MM.1S (cell line): ENCODE data around the gene GALNS.

Experiments
- DNase-seq: peaks from one replicate; pipeline ENCODE4 v3.0.0-alpha.2; 2015
- H2AFZ ChIP-seq: fragments of 300-600 bp; sonication (generic); 2 replicates; pipeline ENCODE4 v1.6.0; 2016; ENCODE audit warnings: antibody characterized with exemption, low read length
- H3F3A ChIP-seq: fragments of 300-600 bp; sonication (generic); 2 replicates; pipeline ENCODE4 v1.6.1; 2016; ENCODE audit warnings: mild to moderate bottlenecking, antibody characterized with exemption, low read length, moderate library complexity, mixed read lengths; ENCODE audit not compliant: insufficient read depth
- H3K27ac ChIP-seq: fragments of 300-600 bp; sonication (generic); 2 replicates; pipeline ENCODE4 v1.5.1; 2016; ENCODE audit warnings: mild to moderate bottlenecking, low read length
- H3K27me3 ChIP-seq: fragments of 300-600 bp; sonication (generic); replicated peaks from 2 replicates; pipeline ENCODE4 v1.6.0; 2016; ENCODE audit warnings: low read length; ENCODE audit not compliant: insufficient read depth
- H3K36me3 ChIP-seq: fragments of 300-600 bp; sonication (generic); replicated peaks from 2 replicates; pipeline ENCODE4 v1.6.1; 2016; ENCODE audit warnings: mild to moderate bottlenecking, low read length, mixed read lengths; ENCODE audit not compliant: insufficient read depth
- H3K4me1 ChIP-seq: fragments of 300-600 bp; sonication (generic); 2 replicates; pipeline ENCODE4 v1.6.1; 2016; ENCODE audit warnings: low read length, mixed read lengths
- H3K4me2 ChIP-seq: fragments of 300-600 bp; sonication (generic); 2 replicates; pipeline ENCODE4 v1.6.0; 2016; ENCODE audit warnings: low read depth, low read length
- H3K4me3 ChIP-seq: fragments of 300-600 bp; sonication (generic); 2 replicates; pipeline ENCODE4 v1.5.1; 2016; ENCODE audit warnings: low read length, mixed read lengths
- H3K79me2 ChIP-seq: fragments of 300-600 bp; sonication (generic); 2 replicates; pipeline ENCODE4 v1.6.1; 2016; ENCODE audit warnings: mixed run types, low read length, mixed read lengths
- H3K9ac ChIP-seq: fragments of 300-600 bp; sonication (generic); 2 replicates; pipeline ENCODE4 v1.6.1; 2016; ENCODE audit warnings: low read length, mixed read lengths
- H3K9me2 ChIP-seq: fragments of 300-600 bp; sonication (generic); replicated peaks from 2 replicates; pipeline ENCODE4 v1.6.1; 2016; ENCODE audit warnings: mild to moderate bottlenecking, low read length, mixed read lengths; ENCODE audit not compliant: insufficient read depth
- H3K9me3 ChIP-seq: fragments of 300-600 bp; sonication (generic); replicated peaks from 2 replicates; pipeline ENCODE4 v1.6.1; 2016; ENCODE audit warnings: mild to moderate bottlenecking, low read length, mixed read lengths; ENCODE audit not compliant: insufficient read depth
- H4K20me1 ChIP-seq: fragments of 300-600 bp; sonication (generic); 2 replicates; pipeline ENCODE4 v1.6.1; 2016; ENCODE audit warnings: mild to moderate bottlenecking, low read length, moderate library complexity, mixed read lengths; ENCODE audit not compliant: insufficient read depth
- EZH2 ChIP-seq: fragments of 300-600 bp; sonication (generic); optimal IDR thresholded peaks from 2 replicates; pipeline ENCODE3; 2017; ENCODE audit warnings: low read depth, mild to moderate bottlenecking, antibody characterized with exemption, low read length, mixed read lengths
- EZH2phosphoT487 ChIP-seq: fragments of 300-600 bp; sonication (generic); IDR thresholded peaks from 2 replicates; pipeline ENCODE4 v1.6.1; 2018; ENCODE audit warnings: antibody characterized with exemption, low read length
- TF ChIP-seq, protein P1 (sequence below): fragments of 300-600 bp; sonication (generic); IDR thresholded peaks from 2 replicates; pipeline ENCODE4 v1.5.1; 2016; ENCODE audit warnings: antibody characterized with exemption, low read length, mixed read lengths

Gene GALNS

GRCh38 chr16:88897696-88898425, 41.1 kb upstream of the GALNS start:
- H3F3A ChIP-seq: no peaks in the 10 kb centered on the region
- H2AFZ ChIP-seq: no peak overlapping the region
- H3K9ac ChIP-seq: no peak overlapping the region
- H3K4me1 ChIP-seq: no peaks in the 10 kb centered on the region
- no peaks in the 10 kb centered on the region for H3K27me3 ChIP-seq
- no peaks in the 10 kb centered on the region for H3K79me2 ChIP-seq
- no peaks in the 10 kb centered on the region for H4K20me1 ChIP-seq
- H3K36me3 ChIP-seq: no peaks in the 10 kb centered on the region
- no peak for DNase-seq
- H3K9me3 ChIP-seq: no peaks in the 10 kb centered on the region
- TF ChIP-seq EZH2phosphoT487 (no peak), EZH2 (no peak)
- TF ChIP-seq, protein P1, sequence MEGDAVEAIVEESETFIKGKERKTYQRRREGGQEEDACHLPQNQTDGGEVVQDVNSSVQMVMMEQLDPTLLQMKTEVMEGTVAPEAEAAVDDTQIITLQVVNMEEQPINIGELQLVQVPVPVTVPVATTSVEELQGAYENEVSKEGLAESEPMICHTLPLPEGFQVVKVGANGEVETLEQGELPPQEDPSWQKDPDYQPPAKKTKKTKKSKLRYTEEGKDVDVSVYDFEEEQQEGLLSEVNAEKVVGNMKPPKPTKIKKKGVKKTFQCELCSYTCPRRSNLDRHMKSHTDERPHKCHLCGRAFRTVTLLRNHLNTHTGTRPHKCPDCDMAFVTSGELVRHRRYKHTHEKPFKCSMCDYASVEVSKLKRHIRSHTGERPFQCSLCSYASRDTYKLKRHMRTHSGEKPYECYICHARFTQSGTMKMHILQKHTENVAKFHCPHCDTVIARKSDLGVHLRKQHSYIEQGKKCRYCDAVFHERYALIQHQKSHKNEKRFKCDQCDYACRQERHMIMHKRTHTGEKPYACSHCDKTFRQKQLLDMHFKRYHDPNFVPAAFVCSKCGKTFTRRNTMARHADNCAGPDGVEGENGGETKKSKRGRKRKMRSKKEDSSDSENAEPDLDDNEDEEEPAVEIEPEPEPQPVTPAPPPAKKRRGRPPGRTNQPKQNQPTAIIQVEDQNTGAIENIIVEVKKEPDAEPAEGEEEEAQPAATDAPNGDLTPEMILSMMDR: no peak
- no peak overlapping the region for H3K4me3 ChIP-seq
- no peak overlapping the region for H3K4me2 ChIP-seq
- H3K27ac ChIP-seq: no peak overlapping the region
- no peaks in the 10 kb centered on the region for H3K9me2 ChIP-seq

DNA sequence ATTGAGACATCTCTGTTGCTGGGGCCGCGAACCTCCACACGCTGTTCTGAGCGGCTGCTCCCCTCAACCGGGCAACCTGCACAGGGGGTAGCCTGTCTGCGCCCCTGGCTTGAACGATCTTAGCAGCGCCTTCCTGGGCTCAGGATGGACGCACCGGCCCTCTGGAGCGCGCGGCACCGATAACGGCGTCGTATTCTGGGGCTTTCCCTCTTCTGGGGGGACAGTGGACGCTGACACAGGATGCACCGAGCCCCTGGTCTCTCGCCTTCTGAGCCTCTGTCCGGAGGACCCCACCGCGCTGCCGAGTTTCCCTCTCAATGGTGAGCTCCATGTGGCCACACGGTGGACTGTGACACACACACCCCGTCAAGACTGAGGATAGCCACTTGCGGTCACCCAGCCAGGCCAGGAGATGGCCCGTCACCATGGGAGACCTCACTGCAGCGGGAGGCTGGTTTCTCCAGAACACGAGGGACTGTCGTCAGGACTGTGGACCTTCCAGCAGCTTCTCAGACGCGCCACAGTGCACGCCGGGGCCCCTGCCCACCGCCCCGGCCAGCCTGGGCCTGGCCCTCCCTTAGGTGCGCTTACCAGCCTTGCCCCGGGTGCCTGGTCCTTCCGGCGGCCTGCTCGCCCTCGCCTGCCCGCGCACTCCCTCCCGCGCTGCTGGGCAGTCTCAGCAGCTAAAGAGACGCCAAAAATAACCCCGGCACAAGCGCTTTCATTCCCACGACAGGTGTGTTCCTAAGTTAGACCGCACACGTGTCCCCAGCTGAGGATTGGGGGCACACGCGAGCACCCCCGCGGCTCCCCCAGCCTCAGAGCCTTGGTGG, 39.7 kb upstream of the GALNS start:
- no peak for TF ChIP-seq EZH2
- TF ChIP-seq, protein P1: no peak
- no peaks in the 10 kb centered on the region for H3K36me3 ChIP-seq
- no peaks in the 10 kb centered on the region for H4K20me1 ChIP-seq
- H3K27me3 ChIP-seq: no peaks in the 10 kb centered on the region
- DNase-seq: no peak
- no peaks in the 10 kb centered on the region for H3K4me1 ChIP-seq
- no peak overlapping the region for H3K4me2 ChIP-seq
- no peaks in the 10 kb centered on the region for H3K79me2 ChIP-seq
- no peaks in the 10 kb centered on the region for H3K9me3 ChIP-seq
- no peaks in the 10 kb centered on the region for H3K9me2 ChIP-seq
- H3K9ac ChIP-seq: no peak overlapping the region
- H2AFZ ChIP-seq: no peak overlapping the region
- H3K27ac ChIP-seq: no peak overlapping the region
- no peaks in the 10 kb centered on the region for H3F3A ChIP-seq
- no peak overlapping the region for H3K4me3 ChIP-seq

- Histone ChIP-seq H3K36me3 (no peaks in the 10 kb centered on the region), H3K4me2 (no peak overlapping the region), H4K20me1 (no peaks in the 10 kb centered on the region), H3K27me3 (no peaks in the 10 kb centered on the region), H3K4me1 (no peaks in the 10 kb centered on the region), H3K9me2 (no peaks in the 10 kb centered on the region), H2AFZ (no peak overlapping the region), H3K79me2 (no peaks in the 10 kb centered on the region), H3F3A (no peaks in the 10 kb centered on the region), H3K9me3 (no peaks in the 10 kb centered on the region), H3K4me3 (no peak overlapping the region), H3K27ac (no peak overlapping the region), H3K9ac (no peak overlapping the region)
- no peak for DNase-seq
- TF ChIP-seq, protein P1: no peak
- TF ChIP-seq EZH2phosphoT487 (no peak), EZH2 (no peak)
Measured at GRCh38 chr16:88895335-88895734, 38.6 kb upstream of the GALNS start.
